Measurements from ENCODE around the gene NAV2.

Gene NAV2

GRCh38 chr11:19862091-19862490 is 149.5 kb downstream of the NAV2 start:
- no peak for DNase-seq (ENCODE audit: low read depth in 2 of 2)

- DNase-seq (ENCODE audit: low read depth in 2 of 2) = no peak
Measured at GRCh38 chr11:19864141-19865140, 151.8 kb downstream of the NAV2 start.

- DNase-seq (ENCODE audit: low read depth in 2 of 2) = no peak
Measured at GRCh38 chr11:19866037-19866436, 153.4 kb downstream of the NAV2 start.

- DNase-seq (ENCODE audit: low read depth in 2 of 2) = no peak
Measured at GRCh38 chr11:19866521-19866920, 153.9 kb downstream of the NAV2 start.

GRCh38 chr11:19867064-19867463 is 154.4 kb downstream of the NAV2 start:
- no peak for DNase-seq (ENCODE audit: low read depth in 2 of 2)

GRCh38 chr11:19868281-19868821 is 155.7 kb downstream of the NAV2 start:
- DNase-seq (ENCODE audit: low read depth in 2 of 2) = no peak

GRCh38 chr11:19868871-19869270 is 156.2 kb downstream of the NAV2 start:
- no peak for DNase-seq (ENCODE audit: low read depth in 2 of 2)

GRCh38 chr11:19869466-19869865 is 156.8 kb downstream of the NAV2 start:
- DNase-seq (ENCODE audit: low read depth in 2 of 2) = no peak

GRCh38 chr11:19869946-19870589 is 157.4 kb downstream of the NAV2 start:
- no peak for DNase-seq (ENCODE audit: low read depth in 2 of 2)

GRCh38 chr11:19871531-19871930 is 158.9 kb downstream of the NAV2 start:
- DNase-seq (ENCODE audit: low read depth in 2 of 2) = no peak

- DNase-seq (ENCODE audit: low read depth in 2 of 2) = no peak
Measured at GRCh38 chr11:19872512-19873145, 160.0 kb downstream of the NAV2 start.

GRCh38 chr11:19873730-19874129 is 161.1 kb downstream of the NAV2 start:
- no peak for DNase-seq (ENCODE audit: low read depth in 2 of 2)

- DNase-seq (ENCODE audit: low read depth in 2 of 2) = no peak
Measured at GRCh38 chr11:19874266-19874665, 161.6 kb downstream of the NAV2 start.

GRCh38 chr11:19876750-19877149 is 164.1 kb downstream of the NAV2 start:
- DNase-seq (ENCODE audit: low read depth in 2 of 2) = no peak

GRCh38 chr11:19878520-19878919 is 165.9 kb downstream of the NAV2 start:
- DNase-seq (ENCODE audit: low read depth in 2 of 2) = no peak

- DNase-seq (ENCODE audit: low read depth in 2 of 2) = no peak
Measured at GRCh38 chr11:19879307-19880087, 166.9 kb downstream of the NAV2 start.

GRCh38 chr11:19880088-19880345 is 167.4 kb downstream of the NAV2 start:
- no peak for DNase-seq (ENCODE audit: low read depth in 2 of 2)

GRCh38 chr11:19881177-19881576 is 168.5 kb downstream of the NAV2 start:
- no peak for DNase-seq (ENCODE audit: low read depth in 2 of 2)

GRCh38 chr11:19882356-19882755 is 169.7 kb downstream of the NAV2 start:
- no peak for DNase-seq (ENCODE audit: low read depth in 2 of 2)

GRCh38 chr11:19886498-19886897 is 173.9 kb downstream of the NAV2 start:
- no peak for DNase-seq (ENCODE audit: low read depth in 2 of 2)

- no peak for DNase-seq (ENCODE audit: low read depth in 2 of 2)
Measured at GRCh38 chr11:19887842-19888241, 175.2 kb downstream of the NAV2 start.

- DNase-seq (ENCODE audit: low read depth in 2 of 2) = no peak
Measured at GRCh38 chr11:19889531-19889930, 176.9 kb downstream of the NAV2 start.
